ENCODE results near the gene XXYLT1. TPM values are rescaled to one million over a fixed set of nuclear protein-coding genes. Genes with fewer than 3 reads are reported as not detected.

XXYLT1 gene
- total RNA-seq, 1 experiment from 2014 or later: 53.9 TPM

DNA sequence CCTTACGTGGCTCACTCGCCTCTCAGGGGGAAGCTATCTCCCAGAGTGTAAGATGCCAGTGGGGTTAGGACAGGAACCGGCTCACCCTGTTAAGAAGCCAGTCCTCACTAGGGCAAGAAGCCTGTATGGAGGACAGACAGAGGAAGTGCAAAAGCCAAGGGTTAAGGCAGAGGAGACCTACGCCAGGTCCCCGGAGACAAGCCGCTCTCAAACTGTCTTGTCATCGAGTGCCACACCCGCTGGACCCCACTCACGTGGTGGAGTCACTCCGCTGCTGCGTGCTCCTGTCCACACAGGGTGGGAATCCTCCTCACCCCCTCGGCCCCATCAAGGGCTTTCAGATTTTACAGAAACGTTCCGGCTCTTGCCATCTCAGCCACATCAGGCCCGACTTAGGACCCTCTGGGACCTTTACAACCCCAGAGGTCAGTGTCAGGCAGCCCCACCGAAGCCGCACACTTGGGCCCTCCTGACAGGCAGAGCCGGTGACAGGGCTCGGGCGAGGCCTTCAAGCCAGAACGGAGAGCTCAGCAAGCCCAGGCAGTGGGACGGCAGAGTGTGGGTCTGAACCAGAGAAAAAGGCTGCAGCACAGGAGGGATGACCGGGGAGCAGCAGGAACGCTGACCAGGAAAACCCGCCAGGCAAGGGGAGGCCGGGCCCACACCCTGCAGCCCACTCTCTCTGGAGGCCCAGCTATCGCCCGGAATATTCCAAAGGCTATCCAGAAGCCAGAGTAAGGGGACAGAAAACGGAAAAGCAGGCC, 61.7 kb downstream of the XXYLT1 start:
- Histone ChIP-seq H3K9me3 (ENCODE audit: low read depth, low read length, poor library complexity, severe bottlenecking) (no peaks in the 10 kb centered on the region), H3K27me3 (replicated peaks; ENCODE audit: insufficient read depth, low read depth, low read length, poor library complexity) (no peaks in the 10 kb centered on the region), H3K4me1 (ENCODE audit: insufficient read depth, low read length, poor library complexity, severe bottlenecking) (peaks cover 34% of the 10 kb centered on the region), H3K4me3 (ENCODE audit: low read depth, low read length, poor library complexity, severe bottlenecking) (no peak overlapping the region), H3K36me3 (ENCODE audit: insufficient read depth, low read length, poor library complexity, severe bottlenecking) (no peaks in the 10 kb centered on the region), H3K27ac (ENCODE audit: low read depth, low read length, poor library complexity, severe bottlenecking) (no peak overlapping the region)
- TF ChIP-seq, protein P1, sequence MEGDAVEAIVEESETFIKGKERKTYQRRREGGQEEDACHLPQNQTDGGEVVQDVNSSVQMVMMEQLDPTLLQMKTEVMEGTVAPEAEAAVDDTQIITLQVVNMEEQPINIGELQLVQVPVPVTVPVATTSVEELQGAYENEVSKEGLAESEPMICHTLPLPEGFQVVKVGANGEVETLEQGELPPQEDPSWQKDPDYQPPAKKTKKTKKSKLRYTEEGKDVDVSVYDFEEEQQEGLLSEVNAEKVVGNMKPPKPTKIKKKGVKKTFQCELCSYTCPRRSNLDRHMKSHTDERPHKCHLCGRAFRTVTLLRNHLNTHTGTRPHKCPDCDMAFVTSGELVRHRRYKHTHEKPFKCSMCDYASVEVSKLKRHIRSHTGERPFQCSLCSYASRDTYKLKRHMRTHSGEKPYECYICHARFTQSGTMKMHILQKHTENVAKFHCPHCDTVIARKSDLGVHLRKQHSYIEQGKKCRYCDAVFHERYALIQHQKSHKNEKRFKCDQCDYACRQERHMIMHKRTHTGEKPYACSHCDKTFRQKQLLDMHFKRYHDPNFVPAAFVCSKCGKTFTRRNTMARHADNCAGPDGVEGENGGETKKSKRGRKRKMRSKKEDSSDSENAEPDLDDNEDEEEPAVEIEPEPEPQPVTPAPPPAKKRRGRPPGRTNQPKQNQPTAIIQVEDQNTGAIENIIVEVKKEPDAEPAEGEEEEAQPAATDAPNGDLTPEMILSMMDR (conservative IDR thresholded peaks at IDR 0.05; ENCODE audit: low read depth, low read length): no peak
- no peak for TF ChIP-seq EZH2 (IDR thresholded peaks at IDR 0.05; ENCODE audit: borderline replicate concordance, low read depth, low read length, poor library complexity, severe bottlenecking)
- ChIA-PET POLR2A (ENCODE audit: low non-redundant PET) (no interaction called here), CTCF (no interaction called here)
- intact Hi-C loops (cut with micrococcal nuclease; ENCODE audit: unreplicated experiment): no loop called here
- no peak for DNase-seq (ENCODE audit: low spot score)
- no TSS peak for BruUV-seq (replicated peaks)

DNA sequence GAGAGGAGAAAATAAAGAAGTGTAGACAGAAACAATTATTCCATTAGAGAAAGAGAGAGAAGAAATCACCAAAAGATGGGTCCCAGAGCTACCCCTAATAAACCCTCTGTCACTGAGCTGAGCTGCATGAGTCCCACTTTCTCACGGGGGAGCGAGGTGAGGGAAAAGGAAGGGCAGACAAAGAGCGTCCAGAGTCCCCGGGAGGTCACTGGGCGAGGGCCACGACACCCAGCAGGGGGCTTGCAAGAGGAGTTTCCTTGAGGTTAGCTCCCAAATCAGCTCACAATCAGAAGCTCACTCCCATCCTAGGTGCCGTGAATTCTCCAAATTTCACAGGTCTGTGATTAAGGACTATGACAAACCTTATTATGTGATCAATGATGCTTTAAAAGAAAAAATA, 62.3 kb downstream of the XXYLT1 start:
- Histone ChIP-seq H3K9me3 (ENCODE audit: low read depth, low read length, poor library complexity, severe bottlenecking) (no peaks in the 10 kb centered on the region), H3K4me3 (ENCODE audit: low read depth, low read length, poor library complexity, severe bottlenecking) (no peak overlapping the region), H3K4me1 (ENCODE audit: insufficient read depth, low read length, poor library complexity, severe bottlenecking) (peaks cover 41% of the 10 kb centered on the region), H3K27me3 (replicated peaks; ENCODE audit: insufficient read depth, low read depth, low read length, poor library complexity) (no peaks in the 10 kb centered on the region), H3K36me3 (ENCODE audit: insufficient read depth, low read length, poor library complexity, severe bottlenecking) (no peaks in the 10 kb centered on the region), H3K27ac (ENCODE audit: low read depth, low read length, poor library complexity, severe bottlenecking) (no peak overlapping the region)
- no peak for DNase-seq (ENCODE audit: low spot score)
- intact Hi-C loops (cut with micrococcal nuclease; ENCODE audit: unreplicated experiment): no loop called here
- CTCF ChIA-PET: interaction anchor here (0.6 kb wide), 1 partner anchor 537 kb away, joined by 3 read pairs; no protein-coding TSS in a partner anchor
- POLR2A ChIA-PET (ENCODE audit: low non-redundant PET): no interaction called here
- BruUV-seq (replicated peaks): no TSS peak
- no peak for TF ChIP-seq EZH2 (IDR thresholded peaks at IDR 0.05; ENCODE audit: borderline replicate concordance, low read depth, low read length, poor library complexity, severe bottlenecking)
- TF ChIP-seq, protein P1 (conservative IDR thresholded peaks at IDR 0.05; ENCODE audit: low read depth, low read length): no peak

DNA sequence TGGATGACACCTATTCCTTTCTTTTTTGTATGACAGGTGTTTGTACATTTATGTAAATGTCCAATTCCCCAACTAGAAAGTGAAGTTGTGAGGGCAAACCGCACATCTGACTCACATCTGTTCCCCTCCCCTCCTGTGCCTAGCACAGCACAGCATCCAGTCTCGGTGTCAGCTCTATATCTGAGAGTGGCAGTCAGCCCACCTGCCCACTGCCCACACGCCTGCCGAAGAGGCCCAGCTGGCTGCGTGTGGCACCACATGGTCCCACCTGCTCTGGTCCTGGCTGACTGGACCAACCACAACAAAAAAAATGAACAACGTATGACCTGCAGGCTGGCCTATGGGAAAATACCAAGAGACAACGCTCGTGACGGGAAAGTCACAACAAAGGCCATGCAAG, 62.8 kb downstream of the XXYLT1 start:
- no peak for DNase-seq (ENCODE audit: low spot score)
- CTCF ChIA-PET: interaction anchor here (0.6 kb wide), 1 partner anchor 537 kb away, joined by 3 read pairs; no protein-coding TSS in a partner anchor
- intact Hi-C loops (cut with micrococcal nuclease; ENCODE audit: unreplicated experiment): no loop called here
- no peaks in the 10 kb centered on the region for H3K27me3 ChIP-seq (replicated peaks; ENCODE audit: insufficient read depth, low read depth, low read length, poor library complexity)
- no peaks in the 10 kb centered on the region for H3K36me3 ChIP-seq (ENCODE audit: insufficient read depth, low read length, poor library complexity, severe bottlenecking)
- H3K9me3 ChIP-seq (ENCODE audit: low read depth, low read length, poor library complexity, severe bottlenecking): no peaks in the 10 kb centered on the region
- H3K4me1 ChIP-seq (ENCODE audit: insufficient read depth, low read length, poor library complexity, severe bottlenecking): peaks cover 45% of the 10 kb centered on the region
- POLR2A ChIA-PET (ENCODE audit: low non-redundant PET): no interaction called here
- H3K4me3 ChIP-seq (ENCODE audit: low read depth, low read length, poor library complexity, severe bottlenecking): no peak overlapping the region
- TF ChIP-seq, protein P1 (conservative IDR thresholded peaks at IDR 0.05; ENCODE audit: low read depth, low read length): no peak
- TF ChIP-seq EZH2 (IDR thresholded peaks at IDR 0.05; ENCODE audit: borderline replicate concordance, low read depth, low read length, poor library complexity, severe bottlenecking): no peak
- no TSS peak for BruUV-seq (replicated peaks)
- H3K27ac ChIP-seq (ENCODE audit: low read depth, low read length, poor library complexity, severe bottlenecking): no peak overlapping the region
